G401.6 (cell line): ENCODE measurements around the gene HBP1.
"Not testable (repeated sequence)": the region's sequence is repeated elsewhere in the genome, so short reads cannot be mapped to it uniquely, and the experiment has no call there.

Experiments
- FAIRE-seq: peaks from 2 replicates; lab custom pipeline; 2012; peaks lifted over from hg19 to GRCh38; lab: Jason Lieb, UNC

HBP1 gene

DNA sequence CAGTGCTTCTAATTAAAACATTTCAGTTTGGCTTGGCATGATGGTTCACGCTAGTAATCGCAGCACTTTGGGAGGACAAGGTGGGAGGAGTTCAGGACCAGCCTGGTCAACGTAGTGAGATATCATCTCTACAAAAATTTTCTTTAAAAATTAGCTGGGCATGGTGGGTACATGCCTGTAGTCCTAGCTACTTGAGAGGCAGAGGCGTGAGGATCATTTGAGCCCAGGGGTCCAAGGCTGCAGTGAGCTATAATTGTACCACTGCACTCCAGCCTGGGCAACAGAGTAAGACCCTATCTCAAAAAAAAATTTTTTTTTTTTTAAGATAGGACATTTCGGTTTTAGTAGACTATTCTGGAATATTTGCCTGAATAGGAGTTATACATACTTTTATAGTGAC is 12.4 kb downstream of the HBP1 start:
- no peak for FAIRE-seq

GRCh38 chr7:107185716-107186115 is 16.9 kb downstream of the HBP1 start:
- FAIRE-seq, result no peak

GRCh38 chr7:107186240-107186639 is 17.4 kb downstream of the HBP1 start:
- FAIRE-seq, result no peak

- no peak for FAIRE-seq
Observed at GRCh38 chr7:107187774-107188173, 19.0 kb downstream of the HBP1 start.

DNA sequence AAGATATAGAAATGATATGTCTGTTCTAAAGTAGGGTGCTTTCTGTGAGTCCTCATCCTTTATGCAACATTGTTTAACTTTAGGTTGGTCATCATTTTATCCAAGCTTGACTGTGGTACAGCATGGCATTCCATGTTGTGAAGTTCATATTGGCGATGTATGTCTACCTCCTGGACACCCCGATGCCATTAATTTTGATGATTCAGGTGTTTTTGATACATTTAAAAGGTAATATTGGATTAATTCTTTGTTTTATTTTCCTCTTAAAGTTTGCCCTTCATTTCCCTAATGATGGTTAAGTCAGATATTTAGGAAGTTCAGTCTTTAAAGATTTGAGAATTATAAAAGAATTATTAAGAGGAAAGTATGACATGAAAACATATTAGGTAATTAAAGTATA is 21.3 kb downstream of the HBP1 start:
- peak; percentile 15 for FAIRE-seq

GRCh38 chr7:107194052-107194451 is 25.2 kb downstream of the HBP1 start:
- no peak for FAIRE-seq

DNA sequence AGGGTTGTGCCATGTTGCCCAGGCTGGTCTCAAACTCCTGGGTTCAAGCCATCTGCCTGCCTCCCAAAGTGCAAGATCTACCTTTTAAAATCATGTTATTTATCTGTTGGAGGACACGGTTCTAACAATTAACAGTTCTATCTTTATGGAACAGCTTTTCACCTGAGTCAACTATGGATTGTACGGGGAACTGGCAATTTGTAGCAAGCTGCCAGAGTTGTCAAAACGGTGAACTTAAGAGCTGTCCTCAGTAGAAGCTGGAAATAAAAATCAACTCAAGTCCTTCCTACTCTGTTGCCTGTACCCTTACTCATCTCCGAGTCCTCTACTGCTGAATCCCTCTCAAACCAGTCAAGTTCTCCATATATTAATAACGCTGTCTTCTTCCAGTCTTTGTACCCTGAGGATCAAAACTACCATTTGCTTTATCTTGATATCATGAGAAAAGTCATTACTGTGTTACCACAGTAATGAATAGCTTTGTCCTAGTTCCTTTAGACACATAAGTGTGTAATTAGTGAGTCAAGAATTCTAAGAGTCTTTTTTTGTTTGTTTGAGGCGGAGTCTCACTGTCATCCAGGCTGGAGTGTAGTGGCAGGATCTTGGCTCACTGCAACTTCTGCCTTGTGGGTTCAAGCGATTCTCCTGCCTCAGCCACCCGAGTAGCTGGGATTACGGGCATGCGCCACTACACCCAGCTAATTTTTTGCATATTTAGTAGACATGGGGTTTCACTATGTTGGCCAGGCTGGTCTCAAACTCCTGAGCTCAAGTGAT is 28.2 kb downstream of the HBP1 start:
- FAIRE-seq, result no peak

DNA sequence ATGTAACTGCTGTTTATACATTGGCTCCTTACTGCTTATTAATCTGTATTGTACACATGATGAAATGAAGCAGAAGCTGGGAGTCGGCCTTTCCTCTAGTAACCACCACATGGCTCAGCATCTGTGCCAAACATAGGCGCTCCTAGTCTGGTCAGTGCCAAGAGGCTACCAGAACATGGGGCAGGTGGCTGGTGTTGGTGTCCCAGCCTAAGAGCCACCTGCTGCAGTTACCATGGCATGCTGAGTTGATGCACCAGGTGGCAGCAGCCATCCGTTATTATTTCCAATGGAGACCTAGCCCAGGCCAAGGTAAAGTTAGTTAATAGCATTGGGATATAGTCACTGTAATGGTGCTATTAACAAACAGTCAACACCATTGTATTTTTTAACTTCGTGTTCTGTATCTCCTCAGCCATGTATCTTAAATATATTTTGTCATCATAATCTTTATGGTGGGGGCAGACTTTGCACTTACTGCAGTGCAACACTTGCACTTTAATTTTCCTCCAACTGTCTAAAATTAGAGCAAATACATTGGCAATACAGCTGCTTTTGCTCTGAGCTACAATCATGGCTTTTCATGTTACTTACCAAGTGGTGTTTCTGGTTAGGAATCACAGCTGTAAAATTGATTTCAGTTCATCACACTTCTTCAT is 33.1 kb downstream of the HBP1 start:
- FAIRE-seq, result peak; percentile 27

DNA sequence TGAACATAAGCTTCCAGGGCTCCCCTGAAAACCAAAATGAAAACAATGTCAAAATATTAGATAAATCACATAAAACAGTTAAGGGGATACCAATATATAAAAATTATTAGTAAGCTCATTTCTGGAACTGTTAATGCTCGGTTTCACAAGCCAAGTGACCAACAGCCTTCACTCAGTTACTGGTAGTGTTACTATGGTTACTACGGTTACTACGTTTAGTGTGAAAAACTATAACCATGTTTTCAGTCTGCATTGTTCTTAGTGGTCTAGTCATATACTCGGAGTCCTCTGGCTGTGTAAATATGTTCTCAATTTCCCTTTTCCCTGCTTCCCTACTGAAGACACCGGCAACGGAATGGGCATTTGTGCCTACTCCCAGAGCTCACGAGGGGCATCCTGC is 34.8 kb downstream of the HBP1 start:
- FAIRE-seq, result no peak

GRCh38 chr7:107206136-107206535 is 37.3 kb downstream of the HBP1 start:
- no peak for FAIRE-seq

- FAIRE-seq, result no peak
Observed at GRCh38 chr7:107206706-107207105, 37.9 kb downstream of the HBP1 start.

GRCh38 chr7:107207459-107207858 is 38.7 kb downstream of the HBP1 start:
- FAIRE-seq, result no peak

GRCh38 chr7:107208024-107208521 is 39.3 kb downstream of the HBP1 start:
- FAIRE-seq, result no peak

GRCh38 chr7:107208563-107208962 is 39.8 kb downstream of the HBP1 start:
- FAIRE-seq, result no peak

DNA sequence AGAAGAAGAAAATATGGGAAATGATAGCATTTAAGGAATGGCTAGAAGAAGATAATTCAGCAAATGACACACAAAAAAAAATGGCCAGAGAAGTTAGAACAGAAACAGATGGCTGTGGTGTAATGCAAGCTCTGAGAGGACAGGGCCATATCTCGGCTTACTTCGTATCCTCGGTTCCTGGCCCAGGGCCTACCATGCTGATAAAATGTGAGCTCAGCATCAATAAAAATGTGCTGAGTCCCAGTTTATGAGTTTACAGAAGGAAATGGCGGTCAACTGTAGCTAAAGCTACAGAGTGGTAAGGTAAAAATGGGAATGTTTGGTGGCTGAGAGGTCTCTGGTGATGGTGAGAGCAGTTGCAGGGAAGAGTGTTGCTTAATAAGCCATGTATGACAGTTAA is 40.8 kb downstream of the HBP1 start:
- FAIRE-seq, result no peak

- FAIRE-seq, result no peak
Observed at GRCh38 chr7:107210400-107210799, 41.6 kb downstream of the HBP1 start.

GRCh38 chr7:107212725-107213124 is 43.9 kb downstream of the HBP1 start:
- no peak for FAIRE-seq

- FAIRE-seq, result no peak
Observed at GRCh38 chr7:107213193-107213788, 44.5 kb downstream of the HBP1 start.

GRCh38 chr7:107213945-107214344 is 45.1 kb downstream of the HBP1 start:
- FAIRE-seq, result no peak

GRCh38 chr7:107219563-107220244 is 50.9 kb downstream of the HBP1 start:
- FAIRE-seq, result no peak

GRCh38 chr7:107220356-107220755 is 51.6 kb downstream of the HBP1 start:
- no peak for FAIRE-seq

DNA sequence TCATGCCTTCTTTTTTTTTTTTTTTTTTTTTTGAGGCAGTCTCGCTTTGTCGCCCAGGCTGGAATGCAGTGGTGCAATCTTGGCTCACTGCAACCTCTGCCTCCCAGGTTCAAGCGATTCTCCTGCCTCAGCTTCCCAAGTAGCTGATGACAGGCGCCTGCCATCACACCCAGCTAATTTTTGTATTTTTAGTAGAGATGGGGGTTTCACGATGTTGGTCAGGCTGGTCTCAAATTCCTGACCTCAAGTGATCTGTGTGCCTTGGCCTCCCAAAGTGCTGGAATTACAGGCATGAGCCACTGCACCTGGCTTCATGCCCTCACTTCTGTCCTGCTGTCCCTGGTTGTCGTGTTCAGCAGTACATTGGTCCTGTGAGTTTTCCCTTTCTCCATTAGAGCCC is 52.0 kb downstream of the HBP1 start:
- FAIRE-seq, result not testable (repeated sequence)
